Fibroblast of the aortic adventitia (primary cell): ENCODE measurements around the gene SLC66A1. TPM values are rescaled to one million over a fixed set of nuclear protein-coding genes. Genes with fewer than 3 reads are reported as not detected.
"Not testable (repeated sequence)": the region's sequence is repeated elsewhere in the genome, so short reads cannot be mapped to it uniquely, and the experiment has no call there.

Experiments
- DNase-seq: peaks from one replicate; pipeline ENCODE4 v3.0.0-alpha.2; 2010; ENCODE audit warnings: low read depth
- H3K4me3 ChIP-seq: 2 replicates; pipeline ENCODE4 v1.5.1; 2011; ENCODE audit warnings: low read depth, mild to moderate bottlenecking, control low read depth, low read length, moderate library complexity
- CTCF ChIP-seq: IDR thresholded peaks from 2 replicates; pipeline ENCODE4 v1.5.1; 2011; ENCODE audit warnings: mild to moderate bottlenecking, low read length, control low read depth, inconsistent platforms; ENCODE audit not compliant: insufficient read depth
- total RNA-seq: library from RNA; depleted of rRNA; stranded (reverse); fragments of >200 nt; gene quantifications from 2 replicates; pipeline ENCODE4 v1.2.3, GENCODE V29; 2012; ENCODE audit warnings: low replicate concordance

Gene SLC66A1
- total RNA-seq: 14.8 and 16.9 TPM in 2 replicates

- peak; percentile 88 for DNase-seq
- peak within 1 kb of the TSS; percentile 85 for H3K4me3 ChIP-seq
- peak; percentile 3 for TF ChIP-seq CTCF
Observed at GRCh38 chr1:19311931-19312781, at the start of gene SLC66A1, which contains the start of gene AKR7A2. TSS of gene SLC66A1 (plus strand) at chr1:19312326. CDS start at chr1:19317678, 5,352 bp downstream. TSS of gene AKR7A2 (minus strand) at chr1:19312144. CDS start at chr1:19312124, 20 bp downstream.

GRCh38 chr1:19262744-19263143 lies 49.4 kb upstream of the SLC66A1 start:
- DNase-seq: no peak
- no peak for TF ChIP-seq CTCF
- no peak overlapping the region for H3K4me3 ChIP-seq

- H3K4me3 ChIP-seq: no peak overlapping the region
- DNase-seq: no peak
- TF ChIP-seq CTCF: no peak
Observed at GRCh38 chr1:19268445-19268844, 43.7 kb upstream of the SLC66A1 start.

- H3K4me3 ChIP-seq, DNase-seq: not testable (repeated sequence)
Observed at GRCh38 chr1:19269427-19270342, 42.4 kb upstream of the SLC66A1 start.

GRCh38 chr1:19270343-19270730 lies 41.8 kb upstream of the SLC66A1 start:
- H3K4me3 ChIP-seq, DNase-seq: not testable (repeated sequence)

- DNase-seq: no peak
- TF ChIP-seq CTCF: no peak
- no peak overlapping the region for H3K4me3 ChIP-seq
Observed at GRCh38 chr1:19272064-19272463, 40.1 kb upstream of the SLC66A1 start.

- no peak for DNase-seq
- TF ChIP-seq CTCF: no peak
- no peak overlapping the region for H3K4me3 ChIP-seq
Observed at GRCh38 chr1:19273106-19273843, 38.9 kb upstream of the SLC66A1 start.

GRCh38 chr1:19273844-19274531 lies 38.1 kb upstream of the SLC66A1 start:
- not testable (repeated sequence) for DNase-seq, H3K4me3 ChIP-seq
